ENCODE results near the gene CAPN14.

DNA sequence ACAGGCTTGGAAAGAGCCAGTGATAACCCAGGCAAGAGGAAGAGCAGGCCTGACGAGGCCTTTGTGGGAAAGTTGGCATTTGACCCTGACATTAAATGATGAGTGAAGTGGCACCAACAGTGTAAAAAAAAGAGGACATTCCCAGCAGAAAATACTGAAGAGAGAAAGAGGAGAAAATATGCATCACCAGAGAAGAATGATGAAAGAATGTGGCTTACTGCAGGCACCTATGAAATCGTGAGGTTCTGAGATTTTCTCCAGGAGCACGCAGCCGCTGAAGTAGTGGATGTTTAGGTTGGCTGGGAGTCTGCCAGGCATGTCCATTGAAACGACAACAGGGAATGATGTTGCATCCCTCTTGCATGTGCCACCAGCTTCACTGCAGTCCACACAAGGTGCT is 30.4 kb upstream of the CAPN14 start:
- TF ChIP-seq EZH2 (IDR thresholded peaks at IDR 0.05; ENCODE audit: borderline replicate concordance), result no peak
- TF ChIP-seq CTCF (IDR thresholded peaks at IDR 0.05; ENCODE audit: poor library complexity), result no peak
- no peak for TF ChIP-seq EZH2phosphoT487 (IDR thresholded peaks at IDR 0.05; ENCODE audit: low read depth, severe bottlenecking, unreplicated experiment)
